KMS-11 (cell line): ENCODE data around the gene ART5.
"Not testable (repeated sequence)": the region's sequence is repeated elsewhere in the genome, so short reads cannot be mapped to it uniquely, and the experiment has no call there.

Source experiments
- H2AFZ ChIP-seq: fragments of 200-600 bp; sonication (generic); 2 replicates; pipeline ENCODE4 v1.6.1; 2016; ENCODE audit warnings: antibody characterized with exemption, mixed run types, low read depth
- H3K27ac ChIP-seq: fragments of 200-600 bp; sonication (generic); 2 replicates; pipeline ENCODE4 v1.6.1; 2016; ENCODE audit warnings: mild to moderate bottlenecking, mixed run types
- H3K27me3 ChIP-seq: fragments of 200-600 bp; sonication (generic); 2 replicates; pipeline ENCODE4 v1.6.1; 2017; ENCODE audit warnings: mild to moderate bottlenecking, low read depth, mixed run types, moderate library complexity; ENCODE audit not compliant: insufficient read depth
- H3K36me3 ChIP-seq: fragments of 200-600 bp; sonication (generic); 2 replicates; pipeline ENCODE4 v1.6.1; 2017; ENCODE audit warnings: mild to moderate bottlenecking, mixed run types; ENCODE audit not compliant: insufficient read depth
- H3K4me1 ChIP-seq: fragments of 200-600 bp; sonication (generic); 2 replicates; pipeline ENCODE4 v1.6.1; 2016; ENCODE audit warnings: mild to moderate bottlenecking, low read depth, mixed run types; ENCODE audit not compliant: poor library complexity, severe bottlenecking
- H3K4me2 ChIP-seq: fragments of 200-600 bp; sonication (generic); 2 replicates; pipeline ENCODE4 v1.7.0; 2016; ENCODE audit warnings: mild to moderate bottlenecking, mixed run types
- H3K4me3 ChIP-seq: fragments of 200-600 bp; sonication (generic); IDR thresholded peaks from 2 replicates; pipeline ENCODE4 v1.6.1; 2017; ENCODE audit warnings: low read depth, low read length, mixed read lengths; ENCODE audit not compliant: insufficient read depth
- H3K79me2 ChIP-seq: fragments of 200-600 bp; sonication (generic); 2 replicates; pipeline ENCODE4 v1.6.1; 2016; ENCODE audit warnings: low read depth, mixed run types; ENCODE audit not compliant: insufficient read depth
- H3K9ac ChIP-seq: fragments of 200-600 bp; sonication (generic); 2 replicates; pipeline ENCODE4 v1.6.1; 2016; ENCODE audit warnings: mild to moderate bottlenecking, mixed run types
- H4K20me1 ChIP-seq: fragments of 200-600 bp; sonication (generic); 2 replicates; pipeline ENCODE4 v1.6.1; 2016; ENCODE audit warnings: mild to moderate bottlenecking, mixed run types; ENCODE audit not compliant: insufficient read depth
- CTCF ChIP-seq: fragments of 200-600 bp; sonication (generic); conservative IDR thresholded peaks from 2 replicates; pipeline ENCODE4 v1.6.1; 2017; ENCODE audit warnings: low read depth, mild to moderate bottlenecking, antibody characterized with exemption, low read length, moderate library complexity, mixed read lengths

Gene ART5

GRCh38 chr11:3655547-3655946, 13.8 kb upstream of the ART5 start:
- no peaks in the 10 kb centered on the region for H3K27me3 ChIP-seq
- H3K79me2 ChIP-seq: no peaks in the 10 kb centered on the region
- no peak overlapping the region for H3K9ac ChIP-seq
- H3K4me3 ChIP-seq: no peak overlapping the region
- no peak overlapping the region for H3K4me2 ChIP-seq
- no peak for TF ChIP-seq CTCF
- no peaks in the 10 kb centered on the region for H4K20me1 ChIP-seq
- H3K4me1 ChIP-seq: no peaks in the 10 kb centered on the region
- H3K36me3 ChIP-seq: no peaks in the 10 kb centered on the region
- H2AFZ ChIP-seq: no peak overlapping the region
- H3K27ac ChIP-seq: no peak overlapping the region

GRCh38 chr11:3652514-3652913, 10.7 kb upstream of the ART5 start:
- H3K4me2 ChIP-seq, H4K20me1 ChIP-seq, H3K27ac ChIP-seq, H3K79me2 ChIP-seq, H3K36me3 ChIP-seq, H3K4me3 ChIP-seq, H3K9ac ChIP-seq, H2AFZ ChIP-seq, H3K4me1 ChIP-seq: not testable (repeated sequence)
- H3K27me3 ChIP-seq: peaks cover 14% of the 10 kb centered on the region; the same call in 1 of the 2 replicates

GRCh38 chr11:3649374-3649773, 7.6 kb upstream of the ART5 start:
- not testable (repeated sequence) for H3K4me1 ChIP-seq, H3K27ac ChIP-seq, H3K36me3 ChIP-seq, H3K4me2 ChIP-seq, H3K4me3 ChIP-seq, H4K20me1 ChIP-seq, H3K79me2 ChIP-seq, H2AFZ ChIP-seq, H3K9ac ChIP-seq
- peaks cover 14% of the 10 kb centered on the region; the same call in 1 of the 2 replicates for H3K27me3 ChIP-seq

- peaks cover 14% of the 10 kb centered on the region; the same call in 1 of the 2 replicates for H3K27me3 ChIP-seq
- not testable (repeated sequence) for H3K36me3 ChIP-seq, H3K4me3 ChIP-seq, H3K79me2 ChIP-seq, H3K4me2 ChIP-seq, H3K9ac ChIP-seq, H2AFZ ChIP-seq, H4K20me1 ChIP-seq, H3K4me1 ChIP-seq, H3K27ac ChIP-seq
These were observed 7.1 kb upstream of the ART5 start for GRCh38 chr11:3648843-3649242.

GRCh38 chr11:3645552-3645951, 3.8 kb upstream of the ART5 start:
- H3K79me2 ChIP-seq: no peaks in the 10 kb centered on the region
- no peak for TF ChIP-seq CTCF
- H4K20me1 ChIP-seq: no peaks in the 10 kb centered on the region
- no peaks in the 10 kb centered on the region for H3K36me3 ChIP-seq
- peaks cover 5% of the 10 kb centered on the region for H3K4me1 ChIP-seq
- no peak overlapping the region for H3K27ac ChIP-seq
- H3K4me2 ChIP-seq: no peak overlapping the region
- no peak overlapping the region for H3K9ac ChIP-seq
- no peak overlapping the region for H2AFZ ChIP-seq
- H3K27me3 ChIP-seq: peaks cover 14% of the 10 kb centered on the region; the same call in 1 of the 2 replicates
- H3K4me3 ChIP-seq: no peak overlapping the region

- H3K9ac ChIP-seq: no peak within 1 kb of the TSS
- H3K27me3 ChIP-seq: peaks cover 14% of the 10 kb centered on the region; the same call in 1 of the 2 replicates
- H3K4me3 ChIP-seq: no peak within 1 kb of the TSS
- no peaks in the 10 kb centered on the region for H3K79me2 ChIP-seq
- no peak within 1 kb of the TSS for H2AFZ ChIP-seq
- H3K4me1 ChIP-seq: peaks cover 5% of the 10 kb centered on the region
- no peak within 1 kb of the TSS for H3K27ac ChIP-seq
- H4K20me1 ChIP-seq: no peaks in the 10 kb centered on the region
- TF ChIP-seq CTCF: no peak
- H3K4me2 ChIP-seq: no peak within 1 kb of the TSS
- H3K36me3 ChIP-seq: no peaks in the 10 kb centered on the region
These were observed 3.0 kb upstream of the ART5 start, which contains the start of gene ART1 for GRCh38 chr11:3644817-3645235. ART1 (plus strand) TSS chr11:3645128; CDS start chr11:3659214, 14,086 bp downstream.

- not testable (repeated sequence) for H3K27ac ChIP-seq, H3K4me1 ChIP-seq, H3K9ac ChIP-seq, H3K4me2 ChIP-seq, H3K79me2 ChIP-seq, H3K4me3 ChIP-seq, H2AFZ ChIP-seq, H3K27me3 ChIP-seq, H3K36me3 ChIP-seq, H4K20me1 ChIP-seq
These were observed 1.3 kb upstream of the ART5 start for GRCh38 chr11:3643102-3643546.
